HG03025 (cell line): ENCODE measurements around the gene NR1D2.

Source experiments
- ATAC-seq: cut with Tn5 transposase; IDR thresholded peaks from one replicate; pipeline ENCODE4 v1.9.1; 2021; ENCODE audit warnings: mild to moderate bottlenecking, moderate library complexity; ENCODE audit not compliant: unreplicated experiment, low FRiP score

Gene NR1D2

DNA sequence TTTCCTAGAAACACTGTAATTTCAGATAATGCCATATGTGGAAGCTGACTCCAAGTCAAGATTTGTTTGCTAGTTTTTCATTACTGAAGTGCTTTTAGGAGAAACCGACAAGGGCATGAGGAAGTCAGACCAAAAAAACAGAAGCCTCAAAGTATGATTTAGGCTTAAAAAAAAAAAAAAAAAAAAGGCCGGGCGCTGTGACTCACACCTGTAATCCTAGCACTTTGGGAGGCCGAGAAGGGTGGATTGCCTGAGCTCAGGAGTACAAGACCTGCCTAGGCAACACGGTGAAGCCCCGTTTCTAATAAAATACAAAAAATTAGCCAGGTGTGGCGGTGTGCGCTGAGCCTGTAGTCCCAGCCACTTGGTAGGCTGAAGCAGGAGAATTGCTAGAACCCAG, 16.6 kb upstream of the NR1D2 start:
- no peak for ATAC-seq

DNA sequence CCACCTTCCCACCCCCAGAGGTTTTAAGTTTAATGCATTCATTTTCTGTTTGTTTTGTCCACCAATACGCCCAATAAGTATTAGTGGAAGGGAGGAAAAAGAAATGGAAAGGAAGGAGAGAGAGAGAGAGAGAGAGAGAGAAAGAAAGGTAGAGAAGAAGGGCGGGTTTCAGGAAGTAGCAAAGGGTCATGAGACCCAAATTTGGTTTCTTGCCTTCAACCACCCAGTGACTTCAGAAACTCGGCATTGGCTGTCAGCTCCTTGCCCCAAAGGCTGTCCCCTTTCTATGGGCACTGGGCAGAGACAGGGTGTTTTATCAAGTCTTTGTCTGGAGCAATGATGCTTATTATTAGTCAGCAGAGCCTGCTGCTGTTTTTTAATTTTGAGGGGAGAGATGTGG, 13.5 kb upstream of the NR1D2 start:
- no peak for ATAC-seq

DNA sequence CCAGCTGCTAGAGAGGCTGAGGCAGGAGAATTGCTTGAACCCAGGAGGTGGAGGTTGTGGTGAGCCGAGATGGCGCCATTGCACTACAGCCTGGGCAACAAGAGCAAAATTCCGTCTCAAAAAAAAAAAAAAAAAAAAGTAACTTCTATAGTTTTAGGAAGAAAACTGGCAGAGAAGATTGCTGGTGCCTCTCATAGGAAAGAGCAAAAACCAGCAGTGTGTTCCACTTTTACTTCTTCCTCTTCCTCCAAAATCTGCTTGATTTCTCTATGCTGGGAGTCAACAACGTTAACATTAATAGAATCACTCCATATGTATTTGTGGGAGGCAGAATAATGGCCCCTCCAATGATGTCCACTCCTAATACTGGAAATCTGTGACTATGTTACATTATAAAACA, 12.5 kb upstream of the NR1D2 start:
- no peak for ATAC-seq

DNA sequence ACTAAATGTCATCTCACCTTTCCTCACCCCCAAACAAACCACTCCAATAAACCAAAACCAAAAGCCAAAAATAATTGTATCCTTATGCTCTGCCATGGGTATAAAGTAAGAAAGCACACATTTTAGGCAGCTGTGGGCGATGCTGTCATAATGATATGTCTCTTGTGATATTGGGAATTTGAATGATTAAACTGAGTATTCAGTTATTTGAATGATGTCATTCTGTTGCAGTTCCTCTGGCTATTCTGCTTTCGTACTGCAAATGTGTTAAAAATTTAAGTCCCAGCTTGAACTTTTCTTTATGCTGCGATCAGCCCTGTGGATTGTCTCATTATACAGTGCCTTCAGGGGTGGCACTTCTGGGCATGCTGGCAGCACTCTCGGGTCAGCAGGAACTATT, 10.8 kb upstream of the NR1D2 start:
- ATAC-seq = no peak

DNA sequence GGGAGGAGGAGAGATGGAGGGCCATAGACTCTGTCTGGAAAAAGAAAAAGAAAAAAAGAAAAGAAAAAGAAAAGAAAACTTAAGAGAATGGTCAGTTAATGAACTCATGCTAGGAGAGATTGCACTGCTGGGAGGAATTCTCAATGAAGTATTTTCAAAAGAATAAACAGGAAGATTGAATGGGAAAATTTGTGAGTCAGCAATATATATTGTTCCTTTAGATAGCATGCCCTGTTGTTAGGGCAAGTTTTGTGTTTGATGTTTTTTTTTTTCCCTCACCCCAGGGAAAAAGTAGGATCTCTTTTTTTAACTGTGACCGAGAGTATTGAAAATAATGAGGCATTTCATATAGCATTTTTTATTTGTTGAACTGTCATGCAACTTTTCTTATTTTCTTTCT, 7.8 kb upstream of the NR1D2 start:
- no peak for ATAC-seq

DNA sequence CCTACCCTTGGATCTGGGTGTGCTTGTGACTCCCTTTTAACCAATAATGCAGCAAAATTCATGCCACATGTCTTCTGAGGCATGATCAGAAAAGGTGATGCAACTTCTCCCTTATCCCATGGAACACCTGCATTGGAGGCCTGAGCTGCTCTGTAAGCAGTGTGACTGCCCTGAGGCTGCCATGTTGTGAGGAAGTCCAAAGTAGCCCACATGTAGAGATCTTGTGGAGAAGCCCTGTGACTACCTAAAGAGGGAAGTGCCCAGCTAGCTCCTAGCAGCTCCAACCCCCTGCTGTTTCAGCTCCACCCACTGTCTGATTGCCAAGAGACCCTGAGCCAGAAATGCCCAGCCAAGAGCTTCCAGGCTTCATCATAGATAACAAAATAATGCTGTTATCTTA, 6.4 kb upstream of the NR1D2 start:
- ATAC-seq = no peak

DNA sequence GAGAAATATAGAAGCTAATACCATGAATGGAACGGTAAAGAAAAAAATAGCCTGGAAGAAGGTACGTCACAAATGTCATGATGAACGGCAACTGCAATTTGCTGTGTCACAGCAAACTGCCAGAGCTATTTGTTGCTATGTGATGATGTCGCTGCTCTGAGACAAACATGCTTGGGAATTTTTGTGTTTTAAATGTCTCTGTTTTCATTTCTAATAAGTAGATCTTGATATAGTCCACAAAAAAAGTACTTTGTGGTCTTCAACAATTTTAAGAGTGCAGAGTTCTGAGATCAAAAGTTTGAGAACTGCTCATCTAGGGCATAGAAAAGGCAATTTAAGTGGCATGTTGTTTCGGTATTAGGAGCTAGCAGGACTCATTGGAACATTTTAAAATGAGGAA, 4.3 kb upstream of the NR1D2 start:
- no peak for ATAC-seq

DNA sequence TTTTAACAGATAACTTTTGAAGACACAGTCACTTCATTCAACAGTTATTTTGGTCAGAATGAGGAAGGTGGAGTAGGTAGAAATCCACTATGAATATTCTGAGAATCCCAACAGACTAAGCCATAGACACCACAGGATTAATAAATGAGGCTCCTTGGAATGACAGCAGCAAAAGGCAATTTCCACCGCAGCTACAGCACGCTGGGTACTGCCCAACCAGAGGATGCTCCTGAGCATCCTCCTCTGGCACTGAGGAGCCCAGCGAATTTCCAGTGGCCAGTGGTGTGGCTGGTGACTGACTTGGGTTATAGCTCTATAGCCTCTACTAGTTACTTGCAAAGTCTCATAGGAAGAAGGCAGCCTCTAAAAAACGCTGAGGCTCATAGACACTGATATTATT, 3.6 kb upstream of the NR1D2 start:
- no peak for ATAC-seq

DNA sequence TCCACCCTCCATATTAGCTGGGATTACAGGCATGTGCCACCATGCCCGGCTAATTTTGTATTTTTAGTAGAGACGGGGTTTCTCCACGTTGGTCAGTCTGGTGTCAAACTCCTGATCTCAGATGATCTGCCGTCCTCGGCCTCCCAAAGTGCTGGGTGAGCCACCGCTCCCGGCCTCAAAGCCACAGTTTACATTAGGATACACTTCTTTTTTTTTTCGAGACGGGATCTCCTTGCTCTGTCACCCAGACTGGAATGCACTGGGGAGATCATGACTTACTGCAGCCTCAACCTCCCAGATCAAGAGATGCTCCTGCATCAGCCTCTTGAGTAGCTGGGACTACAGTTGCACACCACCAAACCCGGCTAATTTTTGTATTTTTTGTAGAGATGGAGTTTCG, 2.5 kb upstream of the NR1D2 start:
- no peak for ATAC-seq

DNA sequence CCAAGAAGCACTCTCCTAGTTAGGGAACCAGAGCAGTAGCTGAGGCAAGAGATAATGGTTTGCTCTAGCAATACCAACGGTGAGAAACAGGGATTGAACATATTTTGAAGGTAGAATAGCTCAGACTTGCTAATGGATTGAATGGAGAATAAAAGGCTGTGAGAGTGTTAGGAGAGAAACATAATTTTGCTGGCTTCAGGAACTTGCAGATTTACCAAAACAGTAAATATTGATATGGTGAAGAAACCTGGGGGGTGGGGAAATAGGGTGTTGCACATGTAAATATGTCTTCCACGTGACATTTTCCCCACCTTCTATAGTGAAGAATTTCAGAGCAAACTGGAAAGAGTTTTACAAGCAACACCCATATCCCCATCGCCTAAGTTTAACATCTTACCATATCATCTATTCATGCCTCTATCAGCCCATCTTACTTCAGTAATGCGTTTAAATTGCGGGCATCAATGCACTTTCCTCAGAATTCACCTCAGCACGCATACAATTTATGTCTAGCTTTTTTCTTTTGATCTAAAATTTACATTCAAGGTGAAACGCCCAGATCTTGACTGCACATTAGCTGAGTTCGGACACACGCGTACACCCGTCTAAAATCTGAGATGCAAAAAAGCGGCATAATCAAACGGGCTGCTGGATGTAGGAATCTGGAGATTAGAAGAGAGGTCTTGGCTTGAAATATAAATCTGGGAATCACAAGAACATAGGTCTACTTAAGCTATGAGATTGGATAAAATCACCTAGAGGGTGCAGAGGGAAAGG, 891 bp upstream of the NR1D2 start:
- ATAC-seq = no peak

DNA sequence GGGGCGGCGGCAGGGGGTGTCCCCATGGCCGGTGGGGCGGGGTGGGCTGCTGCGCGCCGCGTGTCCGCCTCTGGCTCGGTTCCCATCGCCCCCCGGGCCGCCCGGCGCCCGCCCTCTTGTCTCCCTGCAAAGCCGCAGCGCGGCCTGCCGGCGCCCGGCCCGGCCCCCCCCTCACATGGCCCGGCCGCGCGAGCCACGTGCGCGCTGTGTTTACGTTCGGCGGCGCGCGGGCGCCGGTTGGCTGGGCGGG, 502 bp downstream of the NR1D2 start:
- peak; percentile 80 for ATAC-seq

DNA sequence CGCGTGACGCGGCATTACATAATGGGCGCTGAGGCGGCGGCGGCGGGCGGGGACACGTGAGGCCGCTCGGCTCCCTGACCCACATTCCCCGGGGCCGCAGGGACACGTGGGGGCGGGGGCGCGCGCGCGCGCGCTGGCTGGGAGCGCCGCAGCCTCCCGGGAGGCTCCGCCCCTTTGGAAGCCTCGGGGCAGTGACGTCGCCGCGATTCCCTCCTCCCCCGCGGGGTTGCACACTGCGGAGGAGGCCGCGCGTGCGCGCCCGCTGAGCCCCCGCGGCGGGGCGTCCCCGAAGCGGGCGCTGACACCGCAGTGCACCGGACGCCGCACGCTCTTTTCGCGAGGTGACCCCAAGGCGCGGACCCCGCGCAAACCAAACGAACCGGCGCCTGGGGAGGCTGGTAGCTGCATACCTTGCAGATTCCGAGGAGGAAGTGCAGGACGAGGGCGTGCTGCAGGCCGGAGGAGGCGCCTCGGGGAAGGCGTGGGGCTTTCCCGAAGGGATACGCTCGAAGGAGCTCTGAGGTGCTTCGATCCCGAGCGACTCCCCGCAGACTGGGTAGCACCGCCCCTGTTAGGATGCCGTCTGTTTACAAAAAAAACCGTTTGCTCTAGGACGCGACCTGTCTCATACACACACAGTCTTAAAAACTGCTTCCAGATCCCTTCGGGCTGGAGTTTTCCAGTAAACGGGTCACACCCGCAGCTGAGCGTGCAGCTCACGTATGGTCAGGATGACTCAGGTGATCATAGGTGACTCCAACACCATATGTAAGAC, 1.0 kb downstream of the NR1D2 start:
- peak; percentile 30 for ATAC-seq

DNA sequence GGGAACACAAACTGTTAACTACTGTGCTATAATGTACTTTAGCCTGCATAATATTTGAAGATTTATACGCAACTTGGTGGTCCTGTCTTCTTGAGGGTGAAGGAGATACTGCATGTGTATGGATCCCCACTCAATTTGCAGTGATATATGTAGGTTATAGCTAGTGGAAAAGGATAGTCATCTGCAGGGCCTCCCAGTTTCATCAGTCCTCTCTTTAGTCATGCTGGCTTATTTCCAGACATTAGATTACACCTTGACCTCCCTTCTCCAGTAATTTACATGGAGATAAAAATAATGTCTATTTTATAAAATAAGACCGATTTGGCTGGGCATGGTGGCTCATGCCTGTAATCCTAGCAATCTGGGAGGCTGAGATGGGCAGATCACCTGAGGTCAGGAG, 3.7 kb downstream of the NR1D2 start:
- ATAC-seq = no peak

DNA sequence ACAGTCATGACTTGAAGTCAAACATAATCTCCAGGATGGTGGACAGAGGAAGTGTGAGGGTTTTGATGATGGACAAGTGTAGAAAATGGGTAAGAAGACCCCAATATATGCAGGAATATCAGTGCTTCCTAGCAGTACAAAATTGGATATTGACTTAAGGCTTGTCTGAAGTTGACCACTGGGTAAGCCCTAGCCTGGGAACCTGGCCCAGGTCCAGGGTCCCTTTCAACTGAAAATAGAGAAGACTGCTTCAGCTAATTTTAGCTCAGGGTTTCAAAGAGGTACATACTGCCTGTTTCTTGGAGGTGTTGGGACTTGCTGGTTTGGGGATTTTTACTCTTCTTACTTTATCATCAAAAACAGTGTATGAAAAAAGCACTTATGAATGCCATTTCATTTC, 4.7 kb downstream of the NR1D2 start:
- ATAC-seq = no peak

DNA sequence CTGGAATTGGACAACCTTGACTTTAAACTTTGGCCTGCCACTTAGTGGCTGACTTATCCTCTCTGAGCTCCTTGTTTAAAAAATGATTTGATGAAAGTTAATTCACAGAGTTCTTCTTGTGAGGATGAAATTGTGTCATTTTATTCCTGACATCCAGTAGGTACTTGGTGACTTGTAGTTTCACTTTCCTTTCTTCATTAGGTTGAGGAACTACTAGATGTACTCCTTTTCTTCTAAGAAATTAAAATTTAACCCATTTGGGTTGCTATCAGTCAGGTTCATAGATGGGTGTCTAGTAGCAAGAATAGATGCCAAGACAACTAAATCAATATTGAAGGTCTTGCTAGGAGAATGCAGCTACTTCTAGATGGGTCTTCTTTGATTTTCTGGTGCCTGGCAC, 5.2 kb downstream of the NR1D2 start:
- ATAC-seq = no peak

DNA sequence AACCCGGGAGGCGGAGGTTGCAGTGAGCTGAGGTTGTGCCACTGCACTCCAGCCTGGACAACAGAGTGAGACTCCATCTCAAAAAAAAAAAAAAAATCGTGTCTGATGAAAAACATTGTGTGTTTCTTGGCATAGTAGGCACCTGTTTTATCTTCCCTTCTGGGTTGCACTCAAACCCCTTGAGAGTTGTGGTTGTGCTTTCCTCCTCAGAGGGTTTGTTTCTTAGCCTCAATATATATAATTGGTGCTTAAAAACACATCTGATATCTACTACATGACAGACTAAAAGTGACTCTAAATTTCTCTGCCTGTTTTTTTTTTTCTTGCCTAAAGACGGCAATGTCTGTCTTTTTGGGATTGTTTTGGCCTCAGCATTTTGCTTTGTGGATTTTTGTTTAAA, 7.6 kb downstream of the NR1D2 start:
- peak; percentile 41 for ATAC-seq

DNA sequence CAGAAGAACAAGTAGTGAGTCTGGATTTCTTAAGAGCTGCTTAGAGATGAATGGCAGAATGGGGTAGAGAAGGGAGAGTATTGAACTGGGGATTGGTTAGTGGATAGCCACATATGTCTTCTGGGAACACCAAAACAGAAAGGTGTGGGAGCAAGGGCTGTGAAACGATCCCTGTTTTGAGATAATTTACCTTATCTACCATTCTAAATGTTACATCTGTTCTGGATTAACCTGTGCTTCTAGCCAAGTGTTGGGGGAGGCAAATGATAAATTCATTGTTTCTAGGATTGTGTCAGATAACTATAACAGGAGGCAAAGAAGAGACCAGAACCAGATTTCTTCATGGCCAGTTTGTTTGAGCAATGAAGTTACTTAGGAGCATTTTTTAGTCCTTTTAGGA, 8.4 kb downstream of the NR1D2 start:
- no peak for ATAC-seq

DNA sequence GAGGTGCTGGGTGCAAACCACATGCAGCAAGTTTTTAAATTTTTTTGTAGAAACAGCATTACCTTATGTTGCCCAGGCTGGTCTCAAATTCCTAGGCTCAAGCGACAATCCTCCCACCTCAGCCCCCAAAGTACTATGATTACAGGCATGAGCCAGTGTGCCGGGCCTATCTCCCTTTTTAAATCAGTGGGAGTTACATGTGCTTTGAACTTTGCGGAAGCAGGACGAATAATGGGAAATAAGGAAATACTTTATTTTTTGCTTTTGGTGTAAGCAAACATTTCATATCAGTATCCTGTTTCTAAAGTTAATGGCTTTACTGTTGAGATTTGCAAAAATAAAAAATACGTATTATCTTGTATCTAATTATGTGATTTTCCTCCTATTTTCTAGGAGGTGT, 9.1 kb downstream of the NR1D2 start:
- no peak for ATAC-seq

DNA sequence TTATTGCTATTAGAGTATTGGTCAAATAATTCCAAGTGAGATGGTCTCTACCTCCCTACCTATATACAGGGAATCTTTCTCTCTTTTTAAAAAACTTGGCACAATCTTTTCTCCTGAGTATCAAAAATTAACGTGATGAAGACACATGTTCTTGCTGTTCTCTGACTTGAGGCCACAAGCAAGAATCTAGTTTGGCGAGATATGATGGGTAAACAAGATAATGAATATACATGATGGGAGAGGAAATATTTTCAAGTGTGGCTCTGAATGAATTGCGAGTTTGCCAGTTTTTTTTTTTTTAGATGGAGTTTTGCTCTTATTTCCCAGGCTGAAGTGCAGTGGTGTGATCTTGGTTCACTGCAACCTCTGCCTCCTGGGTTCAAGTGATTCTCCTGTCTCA, 11.6 kb downstream of the NR1D2 start:
- ATAC-seq = no peak

DNA sequence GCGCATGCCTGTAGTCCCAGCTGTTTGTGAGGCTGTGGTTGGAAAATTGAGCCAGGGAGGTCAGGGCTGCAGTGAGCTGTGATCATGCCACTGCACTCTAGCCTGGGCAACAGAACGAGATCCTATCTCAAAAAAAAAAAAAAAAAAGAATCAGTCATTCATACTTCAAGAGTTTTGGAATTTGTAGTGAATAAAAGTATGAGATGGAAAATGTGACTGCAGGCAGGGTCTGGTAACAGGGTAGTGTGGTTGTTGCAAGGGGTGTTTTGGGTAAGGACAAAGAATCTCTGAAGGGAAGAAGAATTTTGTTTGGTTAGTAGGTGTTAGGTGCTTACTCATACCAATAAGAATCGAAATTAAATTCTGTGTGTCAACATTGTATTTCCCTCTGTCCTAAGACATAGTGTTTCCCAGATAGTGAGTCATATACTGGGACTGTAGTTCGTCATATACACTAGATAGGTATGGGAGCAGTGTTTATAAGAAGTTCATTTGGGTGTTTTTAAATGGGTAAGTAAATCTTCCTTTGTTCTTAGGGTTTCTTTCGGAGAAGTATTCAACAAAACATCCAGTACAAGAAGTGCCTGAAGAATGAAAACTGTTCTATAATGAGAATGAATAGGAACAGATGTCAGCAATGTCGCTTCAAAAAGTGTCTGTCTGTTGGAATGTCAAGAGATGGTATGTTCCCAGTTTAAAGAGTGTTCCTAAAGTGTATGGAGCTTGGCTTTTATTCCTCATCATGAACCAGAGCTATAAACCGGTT, 14.2 kb downstream of the NR1D2 start:
- ATAC-seq = no peak

DNA sequence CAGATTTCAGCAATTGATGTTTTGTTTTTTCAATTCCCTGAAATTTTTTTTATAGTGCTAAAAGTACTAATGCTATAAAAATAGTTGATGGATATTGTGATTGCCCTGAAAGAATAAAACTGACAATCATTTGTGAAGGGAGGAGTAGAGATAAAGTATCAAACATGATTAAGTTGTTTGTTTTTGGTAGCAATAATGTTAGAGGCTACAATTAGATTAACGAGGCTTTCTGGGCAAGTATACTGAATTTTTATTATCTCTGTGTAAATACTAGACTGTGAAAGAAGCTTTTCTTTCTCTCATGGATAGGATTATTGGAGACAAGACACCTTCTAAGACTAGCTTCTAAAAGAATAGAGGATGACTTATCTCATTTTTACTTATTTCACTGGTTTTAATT, 15.6 kb downstream of the NR1D2 start:
- ATAC-seq = no peak

DNA sequence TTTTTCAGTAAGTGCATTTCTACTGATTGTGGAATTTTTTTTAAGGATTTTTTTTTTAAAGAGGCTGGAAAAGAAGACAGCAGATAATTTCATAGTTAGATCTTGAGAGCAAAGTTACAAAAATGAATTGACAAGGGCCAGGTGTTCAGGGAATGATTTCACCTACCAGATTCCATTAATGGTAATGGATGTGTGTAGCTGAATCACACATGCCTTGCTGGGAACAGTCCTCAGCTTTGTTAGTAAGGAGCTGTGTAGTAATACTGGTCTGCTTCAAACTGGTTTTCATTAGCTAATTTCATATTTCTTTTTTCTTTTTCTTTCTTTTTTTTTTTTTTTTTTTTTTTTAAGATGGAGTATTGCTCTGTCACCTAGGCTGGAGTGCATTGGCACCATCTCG, 16.0 kb downstream of the NR1D2 start:
- ATAC-seq = no peak
